NCI-H2196 (cell line): ENCODE data around the gene AGFG2.

Experiments
- DNase-seq: peaks from one replicate; lab custom pipeline; 2025; ENCODE audit not compliant: unreplicated experiment; lab: John Stamatoyannopoulos, UW

The AGFG2 gene

GRCh38 chr7:100584054-100584682 is 45.2 kb downstream of the AGFG2 start:
- no peak for DNase-seq

GRCh38 chr7:100584683-100585510 is 45.9 kb downstream of the AGFG2 start:
- DNase-seq: peak; percentile 45

GRCh38 chr7:100585511-100586265 is 46.7 kb downstream of the AGFG2 start, which contains the start of gene LRCH4:
TSS of gene LRCH4 (minus strand) at chr7:100586129. CDS start at chr7:100586100, 29 bp downstream.
- peak; percentile 63 for DNase-seq

GRCh38 chr7:100586266-100587025 is 47.4 kb downstream of the AGFG2 start, which contains the start of gene FBXO24:
TSS of gene FBXO24 (plus strand) at chr7:100586328. CDS start at chr7:100586626, 298 bp downstream.
- DNase-seq: peak; percentile 99

GRCh38 chr7:100588438-100588837 is 49.4 kb downstream of the AGFG2 start:
- no peak for DNase-seq

- no peak for DNase-seq
Measured at GRCh38 chr7:100589341-100589947, 50.4 kb downstream of the AGFG2 start.

GRCh38 chr7:100590077-100590737 is 51.2 kb downstream of the AGFG2 start:
- DNase-seq: no peak

GRCh38 chr7:100591596-100591995 is 52.6 kb downstream of the AGFG2 start:
- no peak for DNase-seq

- DNase-seq: no peak
Measured at GRCh38 chr7:100595188-100595587, 56.2 kb downstream of the AGFG2 start.

GRCh38 chr7:100598425-100598824 is 59.4 kb downstream of the AGFG2 start:
- no peak for DNase-seq

- no peak for DNase-seq
Measured at GRCh38 chr7:100599911-100600729, 61.1 kb downstream of the AGFG2 start.

GRCh38 chr7:100600730-100601038 is 61.7 kb downstream of the AGFG2 start:
- DNase-seq: no peak

GRCh38 chr7:100602889-100603725 is 64.1 kb downstream of the AGFG2 start:
- DNase-seq: no peak

- no peak for DNase-seq
Measured at GRCh38 chr7:100603726-100604027, 64.7 kb downstream of the AGFG2 start.

- peak; percentile 71 for DNase-seq
Measured at GRCh38 chr7:100604028-100604975, 65.3 kb downstream of the AGFG2 start.

GRCh38 chr7:100604976-100605911 is 66.2 kb downstream of the AGFG2 start:
- DNase-seq: no peak
